Stomach (tissue), 4 donors: Measurements from ENCODE around the gene ARHGAP15.

Experiments
- POLR2A ChIP-seq, 4 donors: fragments of 450-650 bp; IDR thresholded peaks; one replicate each; pipeline ENCODE4 v1.6.1; 2016; ENCODE audit warnings: antibody characterized with exemption in 4 of 4, control low read depth in 2 of 4, mild to moderate bottlenecking in 1 of 4, moderate library complexity in 1 of 4
- TF ChIP-seq, protein P1 (sequence below), 7 experiments: fragments of 450-650 bp in 4 of 7; fragments of 200-600 bp in 3 of 7; sonication (generic) in 3 of 7; IDR thresholded peaks; one replicate each; pipeline ENCODE4 v1.5.1; 2016 to 2019; ENCODE audit warnings: antibody characterized with exemption in 7 of 7, control low read depth in 2 of 7, mild to moderate bottlenecking in 1 of 7

DNA sequence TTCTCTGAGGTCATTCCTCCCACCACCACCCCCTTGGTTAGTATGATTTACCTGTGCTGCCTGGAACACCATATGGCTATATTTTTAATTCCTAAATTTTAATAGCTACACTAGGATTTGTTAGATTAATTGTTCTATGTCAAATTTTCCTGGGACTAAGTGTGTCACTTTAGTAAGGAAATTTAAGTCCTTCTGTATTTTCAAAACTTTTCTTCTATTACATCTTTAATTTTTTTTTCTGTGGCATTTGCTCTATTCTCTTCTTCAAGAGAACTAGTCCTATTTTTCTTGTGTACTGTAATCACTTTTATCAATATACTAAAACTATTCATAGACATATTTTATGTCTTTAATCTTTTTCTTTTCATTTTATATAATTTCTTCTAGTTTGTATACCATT is 456.9 kb downstream of the ARHGAP15 start:
- TF ChIP-seq, protein P1, sequence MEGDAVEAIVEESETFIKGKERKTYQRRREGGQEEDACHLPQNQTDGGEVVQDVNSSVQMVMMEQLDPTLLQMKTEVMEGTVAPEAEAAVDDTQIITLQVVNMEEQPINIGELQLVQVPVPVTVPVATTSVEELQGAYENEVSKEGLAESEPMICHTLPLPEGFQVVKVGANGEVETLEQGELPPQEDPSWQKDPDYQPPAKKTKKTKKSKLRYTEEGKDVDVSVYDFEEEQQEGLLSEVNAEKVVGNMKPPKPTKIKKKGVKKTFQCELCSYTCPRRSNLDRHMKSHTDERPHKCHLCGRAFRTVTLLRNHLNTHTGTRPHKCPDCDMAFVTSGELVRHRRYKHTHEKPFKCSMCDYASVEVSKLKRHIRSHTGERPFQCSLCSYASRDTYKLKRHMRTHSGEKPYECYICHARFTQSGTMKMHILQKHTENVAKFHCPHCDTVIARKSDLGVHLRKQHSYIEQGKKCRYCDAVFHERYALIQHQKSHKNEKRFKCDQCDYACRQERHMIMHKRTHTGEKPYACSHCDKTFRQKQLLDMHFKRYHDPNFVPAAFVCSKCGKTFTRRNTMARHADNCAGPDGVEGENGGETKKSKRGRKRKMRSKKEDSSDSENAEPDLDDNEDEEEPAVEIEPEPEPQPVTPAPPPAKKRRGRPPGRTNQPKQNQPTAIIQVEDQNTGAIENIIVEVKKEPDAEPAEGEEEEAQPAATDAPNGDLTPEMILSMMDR (IDR thresholded peaks at IDR 0.05) = no peak
- no peak for TF ChIP-seq POLR2A (IDR thresholded peaks at IDR 0.05)
